Heart left ventricle (tissue), 16 donors: ENCODE results near the gene TC2N. TPM values are rescaled to one million over a fixed set of nuclear protein-coding genes. Genes with fewer than 3 reads are reported as not detected.

Source experiments
- ATAC-seq, 4 donors: fragments of 200-7000 bp; cut with Tn5 transposase; one replicate each; pipeline ENCODE4 v1.9.1; 2020 to 2022; ENCODE audit warnings: moderate library complexity in 4 of 4, mild to moderate bottlenecking in 3 of 4, moderate number of reproducible peaks in 1 of 4
- DNase-seq, 5 donors: peaks; one replicate each; pipeline ENCODE4 v3.0.0-alpha.2; 2020
- H3K27ac ChIP-seq, 12 donors: fragments of 200-600 bp; sonication (generic) in 4 of 12; one replicate each; pipeline versions ENCODE4 v1.5.0 to v1.8.0; 2016 to 2022; ENCODE audit warnings: mild to moderate bottlenecking in 2 of 12
- H3K27me3 ChIP-seq, 9 donors: fragments of 200-600 bp; sonication (generic) in 2 of 9; one replicate each; pipeline versions ENCODE4 v1.5.1 to v1.8.0; 2016 to 2022; ENCODE audit warnings: mild to moderate bottlenecking in 3 of 9
- H3K36me3 ChIP-seq, 9 donors: fragments of 200-600 bp; sonication (generic) in 2 of 9; one replicate each; pipeline versions ENCODE4 v1.5.0 to v1.8.0; 2018 to 2022; ENCODE audit warnings: mild to moderate bottlenecking in 2 of 9
- H3K4me1 ChIP-seq, 12 donors: fragments of 200-600 bp; sonication (generic) in 4 of 12; one replicate each; pipeline versions ENCODE4 v1.5.0 to v1.8.0; 2016 to 2022; ENCODE audit warnings: mild to moderate bottlenecking in 3 of 12
- H3K4me3 ChIP-seq, 12 donors: fragments of 200-600 bp; sonication (generic) in 4 of 12; one replicate each; pipeline versions ENCODE4 v1.5.0 to v1.8.0; 2017 to 2022; ENCODE audit warnings: mild to moderate bottlenecking in 9 of 12, moderate library complexity in 4 of 12
- H3K9me3 ChIP-seq, 12 donors: fragments of 200-600 bp; sonication (generic) in 4 of 12; one replicate each; pipeline versions ENCODE4 v1.5.0 to v1.8.0; 2016 to 2022; ENCODE audit warnings: mild to moderate bottlenecking in 1 of 12
- POLR2A ChIP-seq, 2 donors: fragments of 450-650 bp; IDR thresholded peaks; one replicate each; pipeline ENCODE4 v1.6.1; 2017; ENCODE audit warnings: antibody characterized with exemption in 2 of 2, mild to moderate bottlenecking in 2 of 2, moderate library complexity in 2 of 2
- WGBS, 4 donors: extraction: QIAGEN DNeasy Blood & Tissue Kit in 2 of 4; methylation state at CpG; one replicate each; pipeline versions ENCODE4 v1.1.5 to v1.1.7; 2013 to 2018; 5-methylcytosine and 5-hydroxymethylcytosine counted together
- intact Hi-C, 10 donors: fragments of 100-400 bp; cut with DNase I; formaldehyde crosslinking; loops; one replicate each; pipeline versions ENCODE4 v1.11.1 to v1.14.2; 2022
- polyA plus RNA-seq, 2 donors: library from polyadenylated mRNA; stranded (reverse); fragments of 200-250 nt; gene quantifications; one replicate each; pipeline ENCODE4 v1.2.3, GENCODE V29; 2013
- total RNA-seq, 9 donors: library from RNA; depleted of rRNA in 2 of 9; stranded (reverse); fragments of >200 nt in 2 of 9; fragmentation: NEBNext Ultra II Directional in 3 of 9; extraction: Animal tissue kit (Norgen Biotek cat#: 25700) in 3 of 9; gene quantifications; one replicate each; pipeline versions ENCODE4 v1.1.0 to v1.2.4, GENCODE V29; 2016 to 2023
- TF ChIP-seq, protein P1 (sequence below), 12 donors: fragments of 200-600 bp; sonication (generic) in 4 of 12; IDR thresholded peaks; one replicate each; pipeline versions ENCODE4 v1.5.0 to v1.8.0; 2018 to 2022; ENCODE audit warnings: antibody characterized with exemption in 12 of 12, mild to moderate bottlenecking in 5 of 12
- donor health status: ischemic (EF 13 %, LVEDD 7.1; RV severe dilation, severe dysfunction).
- donor health status: healthy with polysubstance abuse.
- donor health status: DM: no; HTN: yes; CAD: no.
- donor health status: DM: no; HTN: no; CAD: no.
- donor health status: ischemic (EF 25% LVEDD 6.9; RV normal size, moderate dysfunction).
- donor health status: ischemic (EF 25% LVEDD 5.7; RV mildly dilated, moderate dysfunction).
- donor health status: healthy.
- donor health status: DM: yes; HTN: yes; CAD: no.
- donor health status: ischemic (EF 35%, LVEDD 5.7; RV mildly dilated, moderate dysfunction).
- donor health status: nonischemic (EF 11% LVEDD 7.7; RV severe dilation, severe dysfunction).
- donor health status: DM: yes; HTN: yes; CAD: no.
- donor health status: PGD.
- donor health status: ischemic (EF 29% LVEDD 5.4; RV normal size, mild dysfunction).
- donor health status: nonischemic (EF 23%, LVEDD 6.1; RV moderate dilation, normal function).

TC2N gene
- total and polyA plus RNA-seq, 11 donors: 1.1 to 17.1 (median 2.8) TPM

DNA sequence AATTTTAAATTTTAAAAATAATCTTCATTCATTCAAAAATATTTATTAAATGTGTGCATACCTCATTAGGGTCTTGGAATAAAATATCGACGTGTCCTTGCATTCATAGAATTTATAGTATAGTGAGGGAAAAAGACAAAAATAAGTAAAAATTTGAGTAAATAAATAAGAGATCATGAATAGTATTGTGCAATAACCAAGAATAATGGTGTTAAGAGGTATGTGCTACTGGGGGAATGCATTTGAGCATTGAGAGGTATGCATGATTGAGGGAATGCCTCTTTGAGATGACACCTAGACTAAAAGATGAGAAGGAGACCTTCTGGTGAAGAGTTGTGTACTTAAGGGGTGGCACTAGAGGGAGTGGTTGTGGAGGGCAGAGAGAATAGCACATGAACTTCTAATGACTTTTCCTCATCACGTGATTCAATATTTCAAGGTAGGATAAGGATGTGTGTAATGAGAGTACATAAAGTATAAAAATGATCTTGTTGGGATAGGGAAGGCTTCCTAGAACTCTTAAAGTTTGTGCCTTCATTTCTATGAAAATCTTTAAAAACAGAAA, 116.6 kb downstream of the TC2N start:
- peaks cover 0 to 19% (median 0%) of the 10 kb centered on the region in 12 donors for H3K4me1 ChIP-seq
- H3K27me3 ChIP-seq: no peaks in the 10 kb centered on the region
- intact Hi-C loops: no loop called here
- H3K4me3 ChIP-seq: no peak overlapping the region
- H3K27ac ChIP-seq: no peak overlapping the region
- TF ChIP-seq POLR2A (IDR thresholded peaks at IDR 0.05): no peak
- TF ChIP-seq, protein P1, sequence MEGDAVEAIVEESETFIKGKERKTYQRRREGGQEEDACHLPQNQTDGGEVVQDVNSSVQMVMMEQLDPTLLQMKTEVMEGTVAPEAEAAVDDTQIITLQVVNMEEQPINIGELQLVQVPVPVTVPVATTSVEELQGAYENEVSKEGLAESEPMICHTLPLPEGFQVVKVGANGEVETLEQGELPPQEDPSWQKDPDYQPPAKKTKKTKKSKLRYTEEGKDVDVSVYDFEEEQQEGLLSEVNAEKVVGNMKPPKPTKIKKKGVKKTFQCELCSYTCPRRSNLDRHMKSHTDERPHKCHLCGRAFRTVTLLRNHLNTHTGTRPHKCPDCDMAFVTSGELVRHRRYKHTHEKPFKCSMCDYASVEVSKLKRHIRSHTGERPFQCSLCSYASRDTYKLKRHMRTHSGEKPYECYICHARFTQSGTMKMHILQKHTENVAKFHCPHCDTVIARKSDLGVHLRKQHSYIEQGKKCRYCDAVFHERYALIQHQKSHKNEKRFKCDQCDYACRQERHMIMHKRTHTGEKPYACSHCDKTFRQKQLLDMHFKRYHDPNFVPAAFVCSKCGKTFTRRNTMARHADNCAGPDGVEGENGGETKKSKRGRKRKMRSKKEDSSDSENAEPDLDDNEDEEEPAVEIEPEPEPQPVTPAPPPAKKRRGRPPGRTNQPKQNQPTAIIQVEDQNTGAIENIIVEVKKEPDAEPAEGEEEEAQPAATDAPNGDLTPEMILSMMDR (IDR thresholded peaks at IDR 0.05): no peak
- H3K9me3 ChIP-seq: no peaks in the 10 kb centered on the region
- H3K36me3 ChIP-seq: no peaks in the 10 kb centered on the region
- ATAC-seq (no peak), DNase-seq (no peak)
- 92 to 95% (median 93%) methylated on average over 3 of the region's 3 CpGs for WGBS, 4 donors

DNA sequence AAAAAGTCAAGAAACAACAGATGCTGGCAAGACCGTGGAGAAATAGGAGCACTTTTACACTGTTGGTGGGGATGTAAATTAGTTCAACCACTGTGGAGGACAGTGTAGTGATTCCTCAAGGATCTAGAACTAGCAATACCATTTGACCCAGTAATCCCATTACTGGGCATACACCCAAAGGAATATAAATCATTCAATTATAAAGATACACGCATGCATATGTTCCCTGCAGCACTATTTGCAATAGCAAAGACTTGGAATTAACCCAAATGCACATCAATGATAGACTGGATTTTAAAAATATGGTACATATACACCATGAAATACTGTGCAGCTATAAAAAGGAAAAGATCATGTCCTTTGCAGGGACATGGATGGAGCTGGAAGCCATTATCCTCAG, 117.5 kb downstream of the TC2N start:
- no peak for DNase-seq
- H3K9me3 ChIP-seq: no peaks in the 10 kb centered on the region
- H3K4me3 ChIP-seq: no peak overlapping the region
- no peak overlapping the region for H3K27ac ChIP-seq
- H3K36me3 ChIP-seq: no peaks in the 10 kb centered on the region
- no peaks in the 10 kb centered on the region for H3K27me3 ChIP-seq
- peaks cover 0 to 14% (median 0%) of the 10 kb centered on the region in 12 donors for H3K4me1 ChIP-seq
- 80 to 87% (median 84%) methylated on average over 2 of the region's 2 CpGs for WGBS, 4 donors
- ATAC-seq: no peak
- TF ChIP-seq, protein P1 (IDR thresholded peaks at IDR 0.05): no peak
- no peak for TF ChIP-seq POLR2A (IDR thresholded peaks at IDR 0.05)
- intact Hi-C loops: no loop called here

DNA sequence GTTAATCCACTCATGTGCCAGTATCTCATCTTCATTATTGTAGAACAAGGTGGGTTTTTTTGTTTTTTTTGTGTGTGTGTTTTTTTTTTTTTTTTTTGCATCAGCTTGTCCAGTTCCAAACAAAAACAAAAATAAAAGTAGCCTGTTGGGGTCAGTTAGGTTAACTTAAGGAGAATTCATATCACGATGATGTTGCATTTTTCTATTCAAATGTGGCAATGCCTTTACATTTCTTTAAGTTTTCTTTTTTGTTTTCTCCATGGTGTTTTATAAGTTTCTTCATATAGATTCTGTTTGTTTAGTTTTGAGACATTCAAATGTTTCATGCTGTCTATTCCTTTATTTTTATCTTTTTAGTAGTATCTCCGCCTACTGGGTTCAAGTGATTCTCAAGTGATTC, 119.3 kb downstream of the TC2N start:
- H3K4me3 ChIP-seq: no peak overlapping the region
- no peaks in the 10 kb centered on the region for H3K36me3 ChIP-seq
- peaks cover 0 to 2% (median 0%) of the 10 kb centered on the region in 12 donors for H3K4me1 ChIP-seq
- WGBS, 4 donors: 93 to 98% (median 96%) methylated on average over 2 of the region's 2 CpGs
- intact Hi-C loops: no loop called here
- no peak for TF ChIP-seq POLR2A (IDR thresholded peaks at IDR 0.05)
- TF ChIP-seq, protein P1 (IDR thresholded peaks at IDR 0.05): no peak
- ATAC-seq (no peak), DNase-seq (no peak)
- H3K9me3 ChIP-seq: no peaks in the 10 kb centered on the region
- no peak overlapping the region for H3K27ac ChIP-seq
- H3K27me3 ChIP-seq: no peaks in the 10 kb centered on the region

DNA sequence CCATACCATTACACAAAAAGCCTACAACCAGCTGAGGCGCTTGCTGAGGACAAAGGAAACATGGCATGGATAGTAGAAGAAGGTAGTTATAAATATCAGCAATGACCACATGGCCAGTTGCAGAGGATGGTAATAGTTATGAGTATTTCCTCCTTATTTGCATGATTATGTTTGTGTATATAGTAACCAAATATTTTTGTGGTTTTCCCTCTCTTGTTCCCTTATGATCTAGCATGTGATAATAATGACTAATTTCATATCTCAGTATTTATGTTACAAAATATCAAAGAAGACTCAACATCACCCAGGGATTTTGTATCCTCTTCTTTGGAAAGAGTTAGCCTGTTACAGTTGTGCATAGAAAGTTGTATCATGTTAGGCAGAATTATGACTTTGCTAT, 122.0 kb downstream of the TC2N start:
- no peaks in the 10 kb centered on the region for H3K9me3 ChIP-seq
- H3K27me3 ChIP-seq: no peaks in the 10 kb centered on the region
- intact Hi-C loops: no loop called here
- no peaks in the 10 kb centered on the region for H3K36me3 ChIP-seq
- 89 to 94% (median 92%) methylated on average over 1 of the region's 1 CpG for WGBS, 4 donors
- H3K4me3 ChIP-seq: no peak overlapping the region
- DNase-seq: no peak
- no peak for ATAC-seq
- TF ChIP-seq, protein P1 (IDR thresholded peaks at IDR 0.05): no peak
- TF ChIP-seq POLR2A (IDR thresholded peaks at IDR 0.05): no peak
- H3K27ac ChIP-seq: no peak overlapping the region
- no peaks in the 10 kb centered on the region for H3K4me1 ChIP-seq
